ENCODE measurements around the gene ANAPC4. TPM values are rescaled to one million over a fixed set of nuclear protein-coding genes. Genes with fewer than 3 reads are reported as not detected.

ANAPC4 gene
- total RNA-seq, 4 donors from 2014 or later = 30.0 to 68.4 (median 32.6) TPM

DNA sequence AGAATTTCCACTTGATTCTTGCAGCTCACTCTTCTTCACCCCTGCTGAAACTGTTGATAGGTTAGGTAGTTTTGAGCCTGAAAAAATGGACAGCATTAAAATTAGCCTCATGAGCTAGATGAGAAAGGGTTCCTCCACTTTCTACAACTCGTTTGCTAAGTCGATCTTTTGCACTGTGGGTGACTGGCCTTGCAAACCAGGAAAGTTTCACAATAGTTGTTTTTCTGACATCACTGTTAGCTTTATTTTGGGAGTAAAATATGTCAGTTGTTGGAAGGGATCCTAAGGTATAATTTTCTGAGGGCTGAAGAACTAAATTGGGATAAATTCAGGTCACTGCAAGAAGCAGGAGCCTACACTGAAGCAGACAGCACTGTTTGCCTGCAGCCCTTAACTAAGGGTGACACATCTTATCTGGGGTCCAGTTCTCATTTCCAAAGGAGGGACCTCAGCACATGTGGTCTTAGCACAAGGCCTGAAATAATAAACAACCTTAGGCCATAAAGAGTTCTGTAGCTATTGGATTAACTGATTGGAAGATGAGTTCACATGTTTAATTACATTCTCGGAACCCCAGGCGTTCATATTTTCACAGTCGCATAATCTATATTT lies 29.1 kb downstream of the ANAPC4 start:
- H3K4me3 ChIP-seq (replicated peaks in 1 of 3) = no peak overlapping the region
- H3K9me3 ChIP-seq = no peaks in the 10 kb centered on the region
- intact Hi-C loops (cut with DNase I) = no loop called here
- H3K36me3 ChIP-seq = peaks cover 36 to 58% of the 10 kb centered on the region in 2 donors
- no peaks in the 10 kb centered on the region for H3K4me1 ChIP-seq
- no peak overlapping the region for H3K27ac ChIP-seq
- H3K27me3 ChIP-seq = no peaks in the 10 kb centered on the region
- 92 to 96% methylated on average over 5 of the region's 5 CpGs for WGBS, 2 donors
- TF ChIP-seq, protein P1, sequence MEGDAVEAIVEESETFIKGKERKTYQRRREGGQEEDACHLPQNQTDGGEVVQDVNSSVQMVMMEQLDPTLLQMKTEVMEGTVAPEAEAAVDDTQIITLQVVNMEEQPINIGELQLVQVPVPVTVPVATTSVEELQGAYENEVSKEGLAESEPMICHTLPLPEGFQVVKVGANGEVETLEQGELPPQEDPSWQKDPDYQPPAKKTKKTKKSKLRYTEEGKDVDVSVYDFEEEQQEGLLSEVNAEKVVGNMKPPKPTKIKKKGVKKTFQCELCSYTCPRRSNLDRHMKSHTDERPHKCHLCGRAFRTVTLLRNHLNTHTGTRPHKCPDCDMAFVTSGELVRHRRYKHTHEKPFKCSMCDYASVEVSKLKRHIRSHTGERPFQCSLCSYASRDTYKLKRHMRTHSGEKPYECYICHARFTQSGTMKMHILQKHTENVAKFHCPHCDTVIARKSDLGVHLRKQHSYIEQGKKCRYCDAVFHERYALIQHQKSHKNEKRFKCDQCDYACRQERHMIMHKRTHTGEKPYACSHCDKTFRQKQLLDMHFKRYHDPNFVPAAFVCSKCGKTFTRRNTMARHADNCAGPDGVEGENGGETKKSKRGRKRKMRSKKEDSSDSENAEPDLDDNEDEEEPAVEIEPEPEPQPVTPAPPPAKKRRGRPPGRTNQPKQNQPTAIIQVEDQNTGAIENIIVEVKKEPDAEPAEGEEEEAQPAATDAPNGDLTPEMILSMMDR (IDR thresholded peaks at IDR 0.05) = no peak
- no peak for TF ChIP-seq POLR2A (IDR thresholded peaks at IDR 0.05)
- no peak for DNase-seq

GRCh38 chr4:25410820-25411529 lies 33.9 kb downstream of the ANAPC4 start:
- Histone ChIP-seq H3K4me1 (no peaks in the 10 kb centered on the region), H3K4me3 (replicated peaks in 1 of 3) (no peak overlapping the region), H3K27ac (no peak overlapping the region), H3K27me3 (no peaks in the 10 kb centered on the region), H3K36me3 (peaks cover 29 to 63% of the 10 kb centered on the region in 2 donors), H3K9me3 (no peaks in the 10 kb centered on the region)
- WGBS, 2 donors = 92 to 98% methylated on average over 4 of the region's 4 CpGs
- TF ChIP-seq POLR2A (IDR thresholded peaks at IDR 0.05) = no peak
- TF ChIP-seq, protein P1 (IDR thresholded peaks at IDR 0.05) = no peak
- intact Hi-C loops (cut with DNase I) = no loop called here
- DNase-seq = no peak

DNA sequence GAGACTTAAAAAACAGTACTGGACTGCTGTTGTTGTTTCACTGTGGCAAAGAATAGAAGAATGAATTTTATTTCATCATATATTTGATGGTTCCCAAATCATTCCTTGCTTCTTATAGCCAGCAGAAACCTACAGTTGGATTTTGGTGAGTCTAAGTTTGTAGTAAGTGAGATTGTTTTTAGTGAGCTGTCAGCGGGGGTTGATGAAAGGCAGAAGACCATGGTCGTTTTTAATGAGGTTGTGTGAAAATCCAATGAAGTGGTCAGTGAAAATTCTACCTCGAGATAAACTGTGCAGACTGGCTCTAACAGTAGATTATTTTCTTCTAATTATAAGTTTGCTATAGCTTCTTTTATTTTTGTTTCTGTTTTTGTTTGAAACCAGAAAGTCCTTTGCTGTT lies 36.2 kb downstream of the ANAPC4 start:
- Histone ChIP-seq H3K4me3 (replicated peaks in 1 of 3) (no peak overlapping the region), H3K36me3 (peaks cover 35 to 63% of the 10 kb centered on the region in 2 donors), H3K9me3 (no peaks in the 10 kb centered on the region), H3K4me1 (no peaks in the 10 kb centered on the region), H3K27me3 (no peaks in the 10 kb centered on the region), H3K27ac (no peak overlapping the region)
- 80 to 83% methylated on average over 3 of the region's 3 CpGs for WGBS, 2 donors
- intact Hi-C loops (cut with DNase I) = no loop called here
- no peak for TF ChIP-seq POLR2A (IDR thresholded peaks at IDR 0.05)
- TF ChIP-seq, protein P1 (IDR thresholded peaks at IDR 0.05) = no peak
- DNase-seq = no peak

GRCh38 chr4:25417014-25417413 lies 40.0 kb downstream of the ANAPC4 start:
- Histone ChIP-seq H3K4me1 (no peaks in the 10 kb centered on the region), H3K27me3 (no peaks in the 10 kb centered on the region), H3K4me3 (replicated peaks in 1 of 3) (no peak overlapping the region), H3K9me3 (no peaks in the 10 kb centered on the region), H3K36me3 (peaks cover 20 to 44% of the 10 kb centered on the region in 2 donors), H3K27ac (no peak overlapping the region)
- no peak for DNase-seq
- intact Hi-C loops (cut with DNase I) = no loop called here
- WGBS, 2 donors = 100% methylated on average over 2 of the region's 2 CpGs
- TF ChIP-seq POLR2A (IDR thresholded peaks at IDR 0.05) = no peak
- TF ChIP-seq, protein P1 (IDR thresholded peaks at IDR 0.05) = no peak

GRCh38 chr4:25420931-25421330 lies 43.9 kb downstream of the ANAPC4 start:
- TF ChIP-seq POLR2A (IDR thresholded peaks at IDR 0.05) = no peak
- Histone ChIP-seq H3K4me3 (replicated peaks in 1 of 3) (no peak overlapping the region), H3K4me1 (no peaks in the 10 kb centered on the region), H3K36me3 (peaks cover 20 to 22% of the 10 kb centered on the region in 2 donors), H3K27me3 (no peaks in the 10 kb centered on the region), H3K9me3 (no peaks in the 10 kb centered on the region), H3K27ac (no peak overlapping the region)
- intact Hi-C loops (cut with DNase I) = no loop called here
- DNase-seq = no peak
- WGBS, 2 donors = 96 to 100% methylated on average over 1 of the region's 1 CpG
